LoVo (cell line): Measurements from ENCODE around the gene TUG1.

Experiments
- DNase-seq: peaks from one replicate; pipeline ENCODE4 v3.0.0-alpha.2; 2016; ENCODE audit warnings: low spot score

Gene TUG1

GRCh38 chr22:30947816-30948454 lies 21.1 kb upstream of the TUG1 start:
- DNase-seq, result peak; percentile 8

DNA sequence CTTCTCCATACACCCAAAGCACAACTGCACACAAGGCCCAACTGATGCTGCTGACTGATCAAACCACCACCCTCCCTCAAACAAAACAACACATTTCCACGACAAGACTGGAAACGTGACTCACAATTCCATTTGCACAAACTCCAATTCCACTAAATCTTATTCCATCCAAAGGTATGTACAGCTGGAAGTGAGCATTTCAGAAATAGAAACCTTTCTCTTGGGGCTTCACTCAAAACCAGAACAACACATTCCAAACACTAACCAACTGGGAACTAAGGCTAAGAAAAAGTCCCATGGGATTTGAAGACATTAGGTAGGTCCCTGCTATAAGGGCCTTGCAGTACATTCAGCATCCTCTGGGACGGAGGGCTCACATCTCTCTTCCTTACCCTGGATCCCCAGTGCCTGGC lies 20.1 kb upstream of the TUG1 start:
- DNase-seq, result no peak

GRCh38 chr22:30949934-30950660 lies 19.0 kb upstream of the TUG1 start:
- no peak for DNase-seq

DNA sequence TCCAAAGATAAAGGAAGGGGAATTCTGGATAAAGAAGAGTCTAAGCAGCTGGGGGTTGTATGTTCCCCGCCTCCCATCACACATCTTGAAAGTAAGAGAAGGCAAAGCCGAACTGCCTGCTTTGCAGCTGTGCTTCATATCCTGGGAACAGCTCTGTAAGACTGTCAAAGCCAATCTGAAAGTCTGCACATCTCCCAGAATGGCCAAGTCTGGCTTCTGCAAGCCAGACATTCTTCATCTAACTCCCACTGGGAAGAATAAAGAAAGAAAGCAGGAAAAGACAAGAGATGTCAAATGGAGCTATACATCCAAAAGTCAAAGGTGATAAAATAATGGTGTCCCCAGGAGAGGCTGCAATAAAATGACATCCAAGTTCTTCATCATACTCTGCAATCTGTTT lies 15.9 kb upstream of the TUG1 start:
- DNase-seq, result no peak

DNA sequence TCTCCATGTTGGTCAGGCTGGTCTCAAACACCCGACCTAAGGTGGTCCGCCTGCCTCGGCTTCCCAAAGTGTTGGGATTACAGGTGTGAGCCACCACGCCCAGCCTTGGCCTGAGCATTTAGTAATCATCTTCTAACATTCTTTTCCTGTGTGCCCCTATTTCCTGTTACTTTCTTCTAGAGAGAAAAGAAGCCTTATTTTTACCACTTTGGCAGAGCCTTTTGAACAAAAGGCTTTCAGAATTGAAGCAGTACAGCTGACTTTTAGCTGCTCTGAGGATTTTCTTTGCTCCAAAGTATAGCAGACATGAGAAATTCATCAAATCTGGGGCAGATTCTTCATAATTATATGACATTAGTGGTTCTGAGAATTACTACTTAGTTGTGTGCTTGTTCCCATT lies 13.9 kb upstream of the TUG1 start:
- DNase-seq, result no peak

- DNase-seq, result no peak
These were observed 4.2 kb upstream of the TUG1 start for GRCh38 chr22:30964858-30965257.

- peak; percentile 18 for DNase-seq
These were observed 796 bp upstream of the TUG1 start, which contains the start of gene MORC2 for GRCh38 chr22:30968015-30968923. MORC2 (minus strand) TSS chr22:30968774; CDS start chr22:30967889, 885 bp downstream.

DNA sequence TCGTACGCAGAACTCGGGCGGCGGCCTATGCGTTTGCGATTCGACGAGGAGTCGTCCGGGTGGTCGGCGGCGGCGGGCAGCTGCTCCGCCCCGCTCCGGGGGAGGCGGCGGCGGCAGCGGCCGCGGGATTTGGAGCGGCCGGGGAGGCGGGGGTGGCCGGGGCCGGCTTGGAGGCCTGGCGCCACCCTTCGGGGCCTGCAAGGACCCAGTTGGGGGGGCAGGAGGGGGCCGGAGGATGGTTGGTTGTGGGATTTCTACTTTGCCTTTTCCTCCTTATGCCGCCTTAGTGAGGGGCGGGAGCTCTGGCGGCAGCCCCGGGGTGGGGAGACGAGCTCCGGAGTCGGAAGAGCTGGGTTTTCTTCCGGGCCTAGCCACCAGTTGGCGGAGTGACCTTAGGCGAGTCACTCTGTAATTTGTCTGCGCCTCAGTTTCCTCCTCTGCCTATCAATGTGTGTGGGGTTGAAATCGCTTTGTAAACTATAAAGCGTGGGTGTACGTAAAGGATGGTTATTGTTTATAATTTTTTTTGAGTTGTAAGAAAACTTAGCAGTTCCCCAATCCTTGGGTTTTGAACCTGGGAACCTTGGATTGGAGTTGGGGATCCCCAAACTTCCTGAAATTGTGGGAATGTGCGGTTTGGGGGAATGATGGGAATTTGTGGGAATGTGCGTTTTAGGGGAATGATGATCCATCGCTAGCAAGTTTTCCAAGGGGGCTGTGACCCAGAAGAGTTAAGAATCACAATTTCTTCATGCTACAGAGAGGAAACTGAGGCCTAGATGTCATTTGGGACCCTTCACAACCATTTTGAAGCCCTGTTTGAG lies 679 bp downstream of the TUG1 start:
- DNase-seq, result no peak

- DNase-seq, result no peak
These were observed 1.3 kb downstream of the TUG1 start for GRCh38 chr22:30970356-30970746.

- DNase-seq, result no peak
These were observed 9.4 kb downstream of the TUG1 start for GRCh38 chr22:30978304-30978962.

GRCh38 chr22:30979932-30980331 lies 10.9 kb downstream of the TUG1 start:
- no peak for DNase-seq

DNA sequence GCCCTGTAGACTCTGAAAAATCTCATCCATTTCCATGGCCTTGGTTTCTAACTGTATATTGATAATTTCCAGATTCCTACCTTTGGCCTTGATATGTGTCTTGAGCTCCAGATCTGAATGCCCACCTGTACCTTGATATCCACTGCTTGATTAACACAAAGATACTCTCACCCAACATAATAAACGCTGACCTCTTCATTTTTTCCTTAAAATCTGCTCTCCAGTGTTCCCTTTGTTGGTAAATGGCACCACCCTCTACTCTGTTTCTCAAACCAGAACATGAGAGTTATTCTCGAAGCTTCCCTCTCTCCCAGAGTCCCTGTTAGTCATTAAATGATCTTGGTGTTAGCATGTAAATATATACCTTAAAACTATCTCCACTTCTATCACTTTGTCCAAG lies 13.4 kb downstream of the TUG1 start:
- no peak for DNase-seq

DNA sequence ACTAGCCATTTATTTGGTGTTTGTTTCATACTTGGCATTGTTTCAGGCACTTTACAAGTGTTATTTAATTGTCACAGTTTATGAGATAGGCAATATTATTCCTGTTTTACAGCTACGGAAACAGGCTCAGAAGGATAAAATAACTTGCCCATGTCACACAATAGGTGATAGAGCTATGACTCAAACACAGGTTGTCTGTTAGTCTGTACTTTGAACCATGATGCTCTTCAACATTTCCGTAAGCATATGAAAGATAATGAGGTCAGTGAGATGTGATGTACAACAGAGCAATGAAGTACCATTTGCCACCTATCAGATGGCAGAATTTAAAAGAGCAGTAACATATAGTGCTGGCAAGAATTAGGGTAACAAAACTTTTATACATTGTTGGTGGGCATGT lies 15.3 kb downstream of the TUG1 start:
- DNase-seq, result peak; percentile 36

- no peak for DNase-seq
These were observed 16.6 kb downstream of the TUG1 start for GRCh38 chr22:30985561-30986208.

GRCh38 chr22:30989474-30989873 lies 20.4 kb downstream of the TUG1 start:
- DNase-seq, result no peak

DNA sequence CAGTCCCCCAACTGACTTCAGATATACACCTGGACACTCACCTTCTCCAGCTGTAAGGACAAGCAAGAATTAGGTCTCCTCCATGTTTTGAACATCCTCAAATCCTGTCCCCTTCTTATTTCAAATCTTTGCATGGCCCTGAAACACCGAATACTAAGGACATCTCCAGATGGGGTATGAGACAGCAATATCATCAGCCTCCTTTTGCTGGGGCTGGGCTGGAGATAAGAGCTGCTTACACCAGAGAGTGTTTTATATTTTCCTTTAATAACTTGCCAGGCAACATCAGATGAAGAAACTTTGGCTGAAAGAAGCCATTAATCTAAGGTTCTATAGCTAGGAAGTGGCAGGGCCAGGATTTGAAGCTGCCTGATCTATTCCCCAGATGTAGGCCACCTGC lies 21.6 kb downstream of the TUG1 start:
- no peak for DNase-seq

GRCh38 chr22:30992565-30992964 lies 23.5 kb downstream of the TUG1 start:
- no peak for DNase-seq

DNA sequence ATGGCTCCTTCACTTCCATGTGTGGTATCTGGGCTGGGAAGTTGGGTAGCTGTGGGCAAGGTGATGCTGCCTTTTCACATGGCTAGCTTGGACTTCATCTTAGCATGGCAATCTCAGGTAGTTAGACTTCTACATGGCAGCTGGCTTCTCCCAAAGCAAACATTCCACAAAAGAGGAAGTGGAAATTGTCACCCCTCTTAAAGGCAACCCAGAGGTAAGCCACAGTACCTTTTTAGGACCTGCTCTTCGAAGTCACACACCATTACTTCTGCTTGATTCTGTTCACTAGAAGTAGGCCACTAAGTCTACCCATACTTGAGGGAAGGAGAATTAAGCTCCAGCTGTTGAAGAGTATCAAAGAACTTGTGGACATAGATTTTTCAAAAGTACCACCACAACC lies 25.9 kb downstream of the TUG1 start:
- no peak for DNase-seq

- no peak for DNase-seq
These were observed 27.4 kb downstream of the TUG1 start for GRCh38 chr22:30996462-30996861.

DNA sequence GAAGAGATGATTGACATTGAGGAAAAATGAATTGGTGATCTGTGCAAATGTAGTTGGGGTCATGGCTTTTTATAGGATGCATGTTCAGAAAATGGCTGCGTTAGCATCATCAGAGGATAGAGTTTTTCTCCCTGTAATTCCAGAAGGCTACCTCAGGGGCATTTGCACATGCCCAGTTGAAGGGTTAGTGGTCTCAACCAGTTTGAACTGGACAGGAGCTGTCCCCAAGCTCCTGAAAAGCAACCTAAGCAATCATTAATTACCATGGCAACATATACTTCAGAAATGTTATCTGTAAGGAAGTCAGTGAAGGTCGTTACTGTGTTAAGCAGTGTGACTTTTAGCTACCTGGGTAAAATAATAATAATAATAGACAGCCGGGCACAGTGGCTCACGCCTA lies 29.3 kb downstream of the TUG1 start:
- no peak for DNase-seq
